Measurements from ENCODE around the gene NAV2.

DNA sequence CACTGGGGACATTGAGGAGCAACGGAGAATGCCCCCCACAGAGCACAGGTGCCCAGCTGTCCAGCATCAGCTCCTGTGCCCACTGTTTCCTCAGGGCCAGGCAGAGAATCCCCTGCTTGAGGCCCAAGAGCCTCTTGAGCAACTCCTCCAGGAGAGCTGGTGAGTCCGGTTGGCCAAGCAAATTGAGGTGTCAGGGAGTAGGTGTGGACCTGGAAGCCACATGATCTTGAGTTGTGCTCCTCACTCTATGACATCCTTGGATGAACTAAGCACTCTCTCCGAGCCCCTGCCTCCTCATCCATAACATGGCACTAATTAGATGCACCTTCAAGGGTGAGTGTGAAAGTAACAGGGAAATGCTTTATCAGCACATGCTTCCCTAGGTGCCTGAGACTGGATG lies 326.3 kb downstream of the NAV2 start:
- TF ChIP-seq EZH2 (IDR thresholded peaks at IDR 0.05; ENCODE audit: low read depth, unreplicated experiment) (no peak), NANOG (IDR thresholded peaks at IDR 0.05; ENCODE audit: borderline replicate concordance) (no peak), POLR2AphosphoS5 (IDR thresholded peaks at IDR 0.05; ENCODE audit: low read depth) (no peak), EZH2phosphoT487 (IDR thresholded peaks at IDR 0.05; ENCODE audit: unreplicated experiment) (no peak), JUNB (IDR thresholded peaks at IDR 0.05; ENCODE audit: unreplicated experiment) (no peak), ZNF114 (CRISPR knock-in tag; IDR thresholded peaks at IDR 0.05) (no peak), ZNF331 (CRISPR knock-in tag; IDR thresholded peaks at IDR 0.05; ENCODE audit: low read depth) (no peak)
- TF ChIP-seq, protein P1, sequence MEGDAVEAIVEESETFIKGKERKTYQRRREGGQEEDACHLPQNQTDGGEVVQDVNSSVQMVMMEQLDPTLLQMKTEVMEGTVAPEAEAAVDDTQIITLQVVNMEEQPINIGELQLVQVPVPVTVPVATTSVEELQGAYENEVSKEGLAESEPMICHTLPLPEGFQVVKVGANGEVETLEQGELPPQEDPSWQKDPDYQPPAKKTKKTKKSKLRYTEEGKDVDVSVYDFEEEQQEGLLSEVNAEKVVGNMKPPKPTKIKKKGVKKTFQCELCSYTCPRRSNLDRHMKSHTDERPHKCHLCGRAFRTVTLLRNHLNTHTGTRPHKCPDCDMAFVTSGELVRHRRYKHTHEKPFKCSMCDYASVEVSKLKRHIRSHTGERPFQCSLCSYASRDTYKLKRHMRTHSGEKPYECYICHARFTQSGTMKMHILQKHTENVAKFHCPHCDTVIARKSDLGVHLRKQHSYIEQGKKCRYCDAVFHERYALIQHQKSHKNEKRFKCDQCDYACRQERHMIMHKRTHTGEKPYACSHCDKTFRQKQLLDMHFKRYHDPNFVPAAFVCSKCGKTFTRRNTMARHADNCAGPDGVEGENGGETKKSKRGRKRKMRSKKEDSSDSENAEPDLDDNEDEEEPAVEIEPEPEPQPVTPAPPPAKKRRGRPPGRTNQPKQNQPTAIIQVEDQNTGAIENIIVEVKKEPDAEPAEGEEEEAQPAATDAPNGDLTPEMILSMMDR (conservative IDR thresholded peaks at IDR 0.05; ENCODE audit: low read depth in 2 of 2), result no peak
- TF ChIP-seq, protein P2, sequence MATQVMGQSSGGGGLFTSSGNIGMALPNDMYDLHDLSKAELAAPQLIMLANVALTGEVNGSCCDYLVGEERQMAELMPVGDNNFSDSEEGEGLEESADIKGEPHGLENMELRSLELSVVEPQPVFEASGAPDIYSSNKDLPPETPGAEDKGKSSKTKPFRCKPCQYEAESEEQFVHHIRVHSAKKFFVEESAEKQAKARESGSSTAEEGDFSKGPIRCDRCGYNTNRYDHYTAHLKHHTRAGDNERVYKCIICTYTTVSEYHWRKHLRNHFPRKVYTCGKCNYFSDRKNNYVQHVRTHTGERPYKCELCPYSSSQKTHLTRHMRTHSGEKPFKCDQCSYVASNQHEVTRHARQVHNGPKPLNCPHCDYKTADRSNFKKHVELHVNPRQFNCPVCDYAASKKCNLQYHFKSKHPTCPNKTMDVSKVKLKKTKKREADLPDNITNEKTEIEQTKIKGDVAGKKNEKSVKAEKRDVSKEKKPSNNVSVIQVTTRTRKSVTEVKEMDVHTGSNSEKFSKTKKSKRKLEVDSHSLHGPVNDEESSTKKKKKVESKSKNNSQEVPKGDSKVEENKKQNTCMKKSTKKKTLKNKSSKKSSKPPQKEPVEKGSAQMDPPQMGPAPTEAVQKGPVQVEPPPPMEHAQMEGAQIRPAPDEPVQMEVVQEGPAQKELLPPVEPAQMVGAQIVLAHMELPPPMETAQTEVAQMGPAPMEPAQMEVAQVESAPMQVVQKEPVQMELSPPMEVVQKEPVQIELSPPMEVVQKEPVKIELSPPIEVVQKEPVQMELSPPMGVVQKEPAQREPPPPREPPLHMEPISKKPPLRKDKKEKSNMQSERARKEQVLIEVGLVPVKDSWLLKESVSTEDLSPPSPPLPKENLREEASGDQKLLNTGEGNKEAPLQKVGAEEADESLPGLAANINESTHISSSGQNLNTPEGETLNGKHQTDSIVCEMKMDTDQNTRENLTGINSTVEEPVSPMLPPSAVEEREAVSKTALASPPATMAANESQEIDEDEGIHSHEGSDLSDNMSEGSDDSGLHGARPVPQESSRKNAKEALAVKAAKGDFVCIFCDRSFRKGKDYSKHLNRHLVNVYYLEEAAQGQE (IDR thresholded peaks at IDR 0.05; ENCODE audit: unreplicated experiment), result no peak

All from GM23338 (cell line).